Prostate gland (tissue), 2 donors: ENCODE measurements around the gene CST4. TPM values are rescaled to one million over a fixed set of nuclear protein-coding genes. Genes with fewer than 3 reads are reported as not detected.

ENCODE experiments used
- DNase-seq: peaks from one replicate; pipeline ENCODE4 v3.0.0-alpha.2; 2019; ENCODE audit warnings: low spot score
- H3K27ac ChIP-seq, 2 donors: fragments of 200-600 bp; sonication (generic); 2 replicates each; pipeline ENCODE4 v1.5.1; 2017 to 2019
- H3K27me3 ChIP-seq: fragments of 200-600 bp; sonication (generic); replicated peaks from 2 replicates; pipeline ENCODE4 v1.5.1; 2019; ENCODE audit not compliant: insufficient read depth
- H3K36me3 ChIP-seq, 2 donors: fragments of 200-600 bp; sonication (generic); 1 replicate in 1 of 2; 2 replicates in 1 of 2; pipeline versions ENCODE4 v1.5.1 to v1.8.1; 2017 to 2019
- H3K4me1 ChIP-seq: fragments of 200-600 bp; sonication (generic); replicated peaks from 2 replicates; pipeline ENCODE4 v1.5.1; 2019
- H3K4me3 ChIP-seq, 2 donors: fragments of 200-600 bp; sonication (generic); 2 replicates each; pipeline ENCODE4 v1.5.1; 2017 to 2019
- H3K9me3 ChIP-seq: fragments of 200-600 bp; sonication (generic); 2 replicates; pipeline ENCODE4 v1.5.1; 2017
- POLR2A ChIP-seq: fragments of 450-650 bp; IDR thresholded peaks from one replicate; pipeline ENCODE4 v1.6.1; 2016; ENCODE audit warnings: antibody characterized with exemption, mild to moderate bottlenecking
- POLR2AphosphoS5 ChIP-seq: sonication (generic); formaldehyde crosslinking; IDR thresholded peaks from one replicate; pipeline ENCODE4 v1.6.1; 2017; ENCODE audit warnings: antibody characterized with exemption
- WGBS: methylation state at CpG from one replicate; pipeline ENCODE4 v1.1.5; 2018; 5-methylcytosine and 5-hydroxymethylcytosine counted together
- intact Hi-C: fragments of 100-400 bp; cut with DNase I; formaldehyde crosslinking; loops from one replicate; pipeline ENCODE4 v1.14.2; 2022
- total RNA-seq, 2 donors: library from RNA; depleted of rRNA; stranded (reverse); fragments of >200 nt; gene quantifications; one replicate each; pipeline ENCODE4 v1.1.0, GENCODE V29; 2016
- TF ChIP-seq, protein P1 (sequence below), 4 experiments: fragments of 200-600 bp in 2 of 4; fragments of 450-650 bp in 2 of 4; sonication (generic) in 2 of 4; IDR thresholded peaks; 1 replicate in 3 of 4; 2 replicates in 1 of 4; pipeline ENCODE4 v1.5.1; 2016 to 2019; ENCODE audit warnings: antibody characterized with exemption in 4 of 4, mild to moderate bottlenecking in 2 of 4, moderate library complexity in 2 of 4

CST4 gene
- total RNA-seq, 2 donors from 2014 or later = 7.9 TPM; not detected in 1

DNA sequence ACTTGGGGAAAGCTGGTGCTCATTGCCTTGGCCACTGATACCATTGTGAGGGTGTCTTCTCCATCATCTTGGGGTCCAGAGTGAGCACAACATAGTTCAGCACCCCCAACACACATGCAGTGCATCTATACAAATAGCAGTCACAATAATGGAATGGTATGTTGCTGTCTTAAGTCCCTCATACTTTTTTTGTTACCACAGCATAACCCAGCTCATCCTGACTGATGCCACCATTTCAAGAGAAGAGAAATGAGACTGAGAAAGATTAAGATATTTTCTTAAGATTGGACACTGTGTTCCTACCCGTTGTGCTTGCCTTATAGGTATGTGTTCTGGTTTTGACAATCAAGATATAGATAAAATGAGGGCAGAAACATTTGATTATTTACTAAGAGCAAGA lies 15.6 kb downstream of the CST4 start:
- intact Hi-C loops = no loop called here
- Histone ChIP-seq H3K4me3 (no peak overlapping the region), H3K4me1 (no peaks in the 10 kb centered on the region), H3K27me3 (no peaks in the 10 kb centered on the region), H3K36me3 (no peaks in the 10 kb centered on the region), H3K27ac (no peak overlapping the region), H3K9me3 (no peaks in the 10 kb centered on the region)
- 32% methylated on average over 1 of the region's 1 CpG for WGBS
- DNase-seq = no peak
- TF ChIP-seq POLR2A = no peak
- TF ChIP-seq POLR2AphosphoS5 = no peak
- TF ChIP-seq, protein P1, sequence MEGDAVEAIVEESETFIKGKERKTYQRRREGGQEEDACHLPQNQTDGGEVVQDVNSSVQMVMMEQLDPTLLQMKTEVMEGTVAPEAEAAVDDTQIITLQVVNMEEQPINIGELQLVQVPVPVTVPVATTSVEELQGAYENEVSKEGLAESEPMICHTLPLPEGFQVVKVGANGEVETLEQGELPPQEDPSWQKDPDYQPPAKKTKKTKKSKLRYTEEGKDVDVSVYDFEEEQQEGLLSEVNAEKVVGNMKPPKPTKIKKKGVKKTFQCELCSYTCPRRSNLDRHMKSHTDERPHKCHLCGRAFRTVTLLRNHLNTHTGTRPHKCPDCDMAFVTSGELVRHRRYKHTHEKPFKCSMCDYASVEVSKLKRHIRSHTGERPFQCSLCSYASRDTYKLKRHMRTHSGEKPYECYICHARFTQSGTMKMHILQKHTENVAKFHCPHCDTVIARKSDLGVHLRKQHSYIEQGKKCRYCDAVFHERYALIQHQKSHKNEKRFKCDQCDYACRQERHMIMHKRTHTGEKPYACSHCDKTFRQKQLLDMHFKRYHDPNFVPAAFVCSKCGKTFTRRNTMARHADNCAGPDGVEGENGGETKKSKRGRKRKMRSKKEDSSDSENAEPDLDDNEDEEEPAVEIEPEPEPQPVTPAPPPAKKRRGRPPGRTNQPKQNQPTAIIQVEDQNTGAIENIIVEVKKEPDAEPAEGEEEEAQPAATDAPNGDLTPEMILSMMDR (IDR thresholded peaks at IDR 0.05) = no peak

DNA sequence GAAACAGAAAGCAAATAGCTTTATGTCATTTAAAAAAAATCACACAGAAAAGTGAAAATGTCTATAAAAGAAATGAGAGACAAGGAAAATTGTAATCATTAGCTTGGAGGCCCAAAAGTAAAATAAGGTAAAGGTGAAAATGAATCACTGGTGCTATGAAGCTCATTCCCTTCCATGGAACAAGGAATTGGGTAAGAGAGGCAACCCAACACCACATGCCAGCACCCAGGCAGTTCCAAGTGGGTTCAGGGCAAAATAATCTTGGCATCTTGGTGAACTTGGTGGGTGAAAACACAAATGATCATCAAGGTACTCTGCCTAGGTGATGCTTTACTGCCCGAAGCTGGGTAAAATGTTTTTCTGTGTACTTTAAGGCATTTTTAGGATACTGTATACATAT lies 16.7 kb downstream of the CST4 start:
- TF ChIP-seq POLR2A = no peak
- TF ChIP-seq POLR2AphosphoS5 = no peak
- TF ChIP-seq, protein P1 (IDR thresholded peaks at IDR 0.05) = no peak
- Histone ChIP-seq H3K4me3 (no peak overlapping the region), H3K27me3 (no peaks in the 10 kb centered on the region), H3K9me3 (no peaks in the 10 kb centered on the region), H3K4me1 (no peaks in the 10 kb centered on the region), H3K27ac (no peak overlapping the region), H3K36me3 (no peaks in the 10 kb centered on the region)
- no peak for DNase-seq
- 96% methylated on average over 1 of the region's 1 CpG for WGBS
- intact Hi-C loops = no loop called here

DNA sequence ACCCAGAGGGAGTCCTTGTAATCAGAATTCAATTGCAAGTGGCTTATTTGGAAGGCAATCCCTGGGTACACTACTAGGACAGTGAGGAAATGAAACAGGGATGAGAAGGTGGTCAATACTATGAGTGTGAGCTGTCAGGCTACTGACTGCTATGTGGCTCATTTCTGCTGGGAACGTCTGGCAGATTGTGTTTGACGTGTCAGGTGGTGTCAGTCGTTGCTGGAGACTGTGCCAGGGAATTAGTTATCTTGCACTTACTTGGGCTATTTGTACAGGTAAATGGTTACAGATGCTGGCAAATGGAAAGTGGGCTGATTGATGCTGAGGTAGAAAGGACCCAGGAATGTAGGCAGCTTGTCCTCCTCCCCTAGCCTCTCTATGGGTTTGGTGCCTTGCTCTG lies 17.4 kb downstream of the CST4 start:
- Histone ChIP-seq H3K4me3 (no peak overlapping the region), H3K36me3 (no peaks in the 10 kb centered on the region), H3K9me3 (no peaks in the 10 kb centered on the region), H3K4me1 (no peaks in the 10 kb centered on the region), H3K27ac (no peak overlapping the region), H3K27me3 (no peaks in the 10 kb centered on the region)
- TF ChIP-seq POLR2AphosphoS5 = no peak
- TF ChIP-seq POLR2A = no peak
- TF ChIP-seq, protein P1 (IDR thresholded peaks at IDR 0.05) = no peak
- intact Hi-C loops = no loop called here
- WGBS = 60% methylated on average over 3 of the region's 3 CpGs
- DNase-seq = no peak

DNA sequence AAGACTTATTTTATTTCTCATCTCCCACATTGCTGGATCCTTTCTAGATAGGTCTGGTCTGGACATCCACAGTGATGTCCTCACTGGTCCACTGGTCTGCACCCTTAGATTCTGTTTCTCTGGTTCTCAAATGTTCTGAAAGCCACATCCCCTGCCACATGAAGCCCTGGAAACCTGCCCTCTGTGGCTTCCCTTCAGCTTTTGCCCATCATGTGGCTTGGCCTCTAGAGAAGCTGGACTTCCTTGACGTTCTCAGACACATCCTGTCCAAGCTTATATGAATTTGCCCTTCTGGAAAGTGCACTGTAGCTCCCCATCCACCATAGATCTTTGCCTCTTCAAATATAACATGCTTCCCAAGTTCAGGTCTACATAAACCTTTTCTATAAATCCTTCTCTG lies 18.5 kb downstream of the CST4 start:
- H3K4me3 ChIP-seq = no peak overlapping the region
- intact Hi-C loops = no loop called here
- H3K27ac ChIP-seq = no peak overlapping the region
- no peaks in the 10 kb centered on the region for H3K9me3 ChIP-seq
- no peaks in the 10 kb centered on the region for H3K36me3 ChIP-seq
- 39% methylated on average over 1 of the region's 1 CpG for WGBS
- no peaks in the 10 kb centered on the region for H3K27me3 ChIP-seq
- TF ChIP-seq POLR2A = no peak
- TF ChIP-seq, protein P1 (IDR thresholded peaks at IDR 0.05) = no peak
- TF ChIP-seq POLR2AphosphoS5 = no peak
- DNase-seq = no peak
- no peaks in the 10 kb centered on the region for H3K4me1 ChIP-seq

DNA sequence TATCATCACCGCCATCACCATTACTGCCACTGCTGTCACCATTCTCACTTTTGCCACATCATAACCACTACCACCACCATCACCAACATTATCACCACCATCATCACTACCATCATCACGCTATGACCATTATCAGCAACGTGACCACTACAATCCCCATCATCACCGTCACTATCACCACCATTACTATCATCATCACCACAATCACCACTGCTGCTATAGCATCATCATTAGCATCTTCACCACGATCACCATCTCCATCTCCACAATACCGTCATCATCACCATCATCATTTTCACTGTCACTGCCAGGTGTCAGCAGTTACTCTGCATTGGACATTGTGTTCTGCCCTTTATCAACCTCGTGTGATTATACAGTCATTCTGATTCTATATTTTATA lies 19.0 kb downstream of the CST4 start:
- 94% methylated on average over 7 of the region's 7 CpGs for WGBS
- Histone ChIP-seq H3K36me3 (no peaks in the 10 kb centered on the region), H3K27me3 (no peaks in the 10 kb centered on the region), H3K4me1 (no peaks in the 10 kb centered on the region), H3K4me3 (no peak overlapping the region), H3K27ac (no peak overlapping the region), H3K9me3 (no peaks in the 10 kb centered on the region)
- intact Hi-C loops = no loop called here
- TF ChIP-seq POLR2AphosphoS5 (no peak), POLR2A (no peak)
- TF ChIP-seq, protein P1 (IDR thresholded peaks at IDR 0.05) = no peak
- no peak for DNase-seq
